ENCODE data around the gene FOXR1. TPM values are rescaled to one million over a fixed set of nuclear protein-coding genes. Genes with fewer than 3 reads are reported as not detected.
A peak's percentile ranks its signal among the peaks of the same experiment; 100 is the strongest.

FOXR1 gene
- total RNA-seq, 1 donor, result not detected

DNA sequence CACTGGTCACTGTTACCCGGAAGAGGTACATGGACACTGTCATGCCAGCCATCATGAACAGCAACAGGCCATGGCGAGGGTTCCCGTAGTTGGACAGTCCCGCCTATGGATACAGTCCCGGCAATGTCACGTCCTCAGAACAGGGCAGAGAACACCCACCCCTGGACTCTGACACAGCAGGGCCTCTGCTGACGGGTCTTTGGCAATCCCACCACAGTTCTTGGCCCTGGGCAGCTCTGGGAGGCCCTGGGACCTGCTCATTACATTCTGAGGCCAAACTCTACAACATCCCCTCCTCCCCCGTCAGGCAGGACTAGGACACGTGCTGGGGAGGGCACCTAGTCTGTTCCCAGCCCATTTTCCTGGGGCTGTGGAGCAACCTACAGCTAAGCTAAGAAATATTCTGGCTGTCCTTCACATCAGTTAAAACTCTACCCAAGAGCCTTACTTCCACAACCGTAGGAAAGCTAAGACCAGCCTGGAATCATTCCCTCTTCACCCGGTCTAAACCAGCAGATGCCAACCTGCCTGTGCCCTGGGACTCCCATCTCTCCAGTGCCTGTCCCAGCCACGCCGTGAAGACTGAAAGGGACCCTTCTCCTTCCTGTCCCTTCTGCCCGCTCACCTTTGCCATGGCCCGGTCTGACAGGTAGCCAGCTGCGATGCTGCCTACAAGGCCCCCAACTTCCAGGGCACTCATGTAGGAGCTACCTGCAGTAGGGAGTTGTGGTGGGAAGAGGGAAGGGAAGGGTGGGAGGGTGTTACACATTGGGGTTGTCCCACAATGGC, 54.6 kb downstream of the FOXR1 start:
- H3K4me3 ChIP-seq (ENCODE audit: low read depth, low read length), result no peak overlapping the region
- TF ChIP-seq, protein P1, sequence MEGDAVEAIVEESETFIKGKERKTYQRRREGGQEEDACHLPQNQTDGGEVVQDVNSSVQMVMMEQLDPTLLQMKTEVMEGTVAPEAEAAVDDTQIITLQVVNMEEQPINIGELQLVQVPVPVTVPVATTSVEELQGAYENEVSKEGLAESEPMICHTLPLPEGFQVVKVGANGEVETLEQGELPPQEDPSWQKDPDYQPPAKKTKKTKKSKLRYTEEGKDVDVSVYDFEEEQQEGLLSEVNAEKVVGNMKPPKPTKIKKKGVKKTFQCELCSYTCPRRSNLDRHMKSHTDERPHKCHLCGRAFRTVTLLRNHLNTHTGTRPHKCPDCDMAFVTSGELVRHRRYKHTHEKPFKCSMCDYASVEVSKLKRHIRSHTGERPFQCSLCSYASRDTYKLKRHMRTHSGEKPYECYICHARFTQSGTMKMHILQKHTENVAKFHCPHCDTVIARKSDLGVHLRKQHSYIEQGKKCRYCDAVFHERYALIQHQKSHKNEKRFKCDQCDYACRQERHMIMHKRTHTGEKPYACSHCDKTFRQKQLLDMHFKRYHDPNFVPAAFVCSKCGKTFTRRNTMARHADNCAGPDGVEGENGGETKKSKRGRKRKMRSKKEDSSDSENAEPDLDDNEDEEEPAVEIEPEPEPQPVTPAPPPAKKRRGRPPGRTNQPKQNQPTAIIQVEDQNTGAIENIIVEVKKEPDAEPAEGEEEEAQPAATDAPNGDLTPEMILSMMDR (IDR thresholded peaks at IDR 0.05; ENCODE audit: insufficient read depth, low read depth, low read length), result no peak

DNA sequence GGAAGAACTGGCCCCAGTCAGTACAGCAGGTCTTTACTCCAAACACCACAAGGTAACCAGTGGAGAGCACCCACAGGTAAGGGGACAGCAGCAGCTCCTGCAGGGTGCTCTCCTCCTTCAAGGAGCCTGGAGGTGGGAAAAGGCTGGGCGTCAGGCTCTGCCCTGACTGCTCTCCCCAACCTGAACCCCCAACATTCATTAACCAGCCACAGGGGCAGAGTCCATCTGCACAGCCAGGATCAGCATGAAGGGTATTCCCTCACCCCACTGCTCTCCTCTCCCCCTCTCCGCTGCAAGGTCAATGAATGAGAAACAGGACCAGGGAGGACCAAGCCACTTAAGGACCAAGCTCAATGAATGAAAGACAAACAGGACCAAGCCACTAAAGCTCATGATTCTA, 55.4 kb downstream of the FOXR1 start:
- no peak overlapping the region for H3K4me3 ChIP-seq (ENCODE audit: low read depth, low read length)
- no peak for DNase-seq (ENCODE audit: low read depth)
- TF ChIP-seq, protein P1 (IDR thresholded peaks at IDR 0.05; ENCODE audit: insufficient read depth, low read depth, low read length), result no peak

More for the DNA sequence above, 54.6 kb downstream of the FOXR1 start:
- no peak for DNase-seq (ENCODE audit: low read depth)

DNA sequence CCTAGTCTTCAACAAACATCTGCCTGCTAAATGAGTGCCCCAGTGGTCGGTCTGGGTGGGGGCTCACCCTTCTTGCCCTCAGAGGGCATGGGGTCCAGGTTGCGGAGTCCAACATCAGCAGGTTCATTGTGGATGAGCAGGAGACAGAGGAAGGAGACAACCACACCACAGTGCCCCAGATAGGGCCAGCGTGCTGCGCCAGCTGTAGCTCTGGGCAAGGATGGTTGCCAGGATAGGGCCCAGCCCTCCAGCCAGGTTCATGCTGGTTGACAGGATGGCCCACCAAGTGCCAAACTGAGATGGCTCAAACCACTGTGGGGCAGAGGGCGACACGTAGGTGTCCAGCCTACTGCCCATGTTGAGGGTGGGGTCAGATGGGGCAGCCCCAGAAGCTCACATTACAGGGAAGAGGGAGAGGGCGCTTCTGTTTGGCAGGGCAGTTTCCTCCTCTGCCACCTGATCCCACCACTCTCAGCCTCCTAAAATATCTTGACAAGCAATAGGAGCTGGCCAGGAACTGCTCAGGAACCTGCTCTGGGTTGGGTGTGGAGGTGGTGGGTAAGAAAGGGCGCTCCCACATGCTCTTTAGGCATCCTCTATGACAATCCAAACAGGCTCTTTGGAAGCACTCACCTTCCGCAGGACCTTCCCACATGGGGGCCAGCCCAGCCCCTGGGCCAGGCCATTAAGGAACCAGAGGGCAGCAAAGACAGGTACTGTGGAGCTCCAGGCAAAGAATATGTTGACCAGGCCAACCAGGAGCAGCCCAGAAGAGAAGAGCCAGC, 56.2 kb downstream of the FOXR1 start:
- no peak overlapping the region for H3K4me3 ChIP-seq (ENCODE audit: low read depth, low read length)
- TF ChIP-seq, protein P1 (IDR thresholded peaks at IDR 0.05; ENCODE audit: insufficient read depth, low read depth, low read length), result no peak
- DNase-seq (ENCODE audit: low read depth), result no peak

DNA sequence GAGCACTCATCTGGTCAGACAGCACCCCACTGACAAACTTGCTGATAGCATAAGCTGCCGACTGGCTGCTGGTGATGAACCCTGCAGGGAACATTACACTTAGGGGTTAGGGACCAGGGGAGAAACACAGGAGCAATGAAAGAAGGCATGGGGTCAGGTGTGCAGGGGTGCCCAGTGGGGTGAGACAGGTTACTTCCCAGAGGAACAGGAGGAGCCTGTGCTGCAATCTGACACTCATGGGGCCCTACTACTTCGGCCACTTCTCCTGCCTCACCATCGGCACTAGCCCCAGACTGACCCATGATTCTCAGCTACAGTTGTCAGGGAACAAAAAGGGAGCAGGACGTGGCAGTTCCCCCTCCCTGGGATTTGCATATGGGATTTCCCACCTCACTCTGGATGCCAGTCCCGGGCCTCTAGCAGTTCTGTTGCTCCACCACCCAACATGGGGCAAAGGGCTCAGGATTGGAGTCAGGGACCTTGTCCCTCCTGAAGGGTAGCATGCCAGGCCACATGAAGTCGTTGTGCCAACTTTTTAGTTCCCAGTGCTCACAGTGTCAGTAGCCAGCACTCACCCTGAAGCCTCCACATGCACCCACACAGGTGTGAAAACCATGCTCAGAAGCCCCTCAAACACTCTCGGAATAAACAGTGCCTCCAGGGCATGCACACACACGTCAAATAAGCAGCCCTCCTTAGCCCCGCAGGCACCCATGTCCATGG, 56.9 kb downstream of the FOXR1 start:
- no peak overlapping the region for H3K4me3 ChIP-seq (ENCODE audit: low read depth, low read length)
- TF ChIP-seq, protein P1 (IDR thresholded peaks at IDR 0.05; ENCODE audit: insufficient read depth, low read depth, low read length), result no peak
- no peak for DNase-seq (ENCODE audit: low read depth)

DNA sequence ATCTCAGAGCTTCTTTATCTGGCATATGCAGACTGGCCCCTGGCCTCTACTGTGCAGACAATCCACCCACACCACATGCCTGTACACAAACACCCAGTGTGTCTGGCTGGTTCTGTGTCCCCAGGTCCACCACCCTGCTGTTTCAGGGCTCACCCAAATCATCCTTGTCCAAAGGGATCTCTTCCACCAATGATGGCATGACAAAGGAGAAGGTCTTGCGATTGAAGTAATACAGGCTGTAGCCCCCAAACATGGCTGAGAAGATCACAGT, 57.4 kb downstream of the FOXR1 start:
- DNase-seq (ENCODE audit: low read depth), result no peak
- TF ChIP-seq, protein P1 (IDR thresholded peaks at IDR 0.05; ENCODE audit: insufficient read depth, low read depth, low read length), result no peak
- no peak overlapping the region for H3K4me3 ChIP-seq (ENCODE audit: low read depth, low read length)

DNA sequence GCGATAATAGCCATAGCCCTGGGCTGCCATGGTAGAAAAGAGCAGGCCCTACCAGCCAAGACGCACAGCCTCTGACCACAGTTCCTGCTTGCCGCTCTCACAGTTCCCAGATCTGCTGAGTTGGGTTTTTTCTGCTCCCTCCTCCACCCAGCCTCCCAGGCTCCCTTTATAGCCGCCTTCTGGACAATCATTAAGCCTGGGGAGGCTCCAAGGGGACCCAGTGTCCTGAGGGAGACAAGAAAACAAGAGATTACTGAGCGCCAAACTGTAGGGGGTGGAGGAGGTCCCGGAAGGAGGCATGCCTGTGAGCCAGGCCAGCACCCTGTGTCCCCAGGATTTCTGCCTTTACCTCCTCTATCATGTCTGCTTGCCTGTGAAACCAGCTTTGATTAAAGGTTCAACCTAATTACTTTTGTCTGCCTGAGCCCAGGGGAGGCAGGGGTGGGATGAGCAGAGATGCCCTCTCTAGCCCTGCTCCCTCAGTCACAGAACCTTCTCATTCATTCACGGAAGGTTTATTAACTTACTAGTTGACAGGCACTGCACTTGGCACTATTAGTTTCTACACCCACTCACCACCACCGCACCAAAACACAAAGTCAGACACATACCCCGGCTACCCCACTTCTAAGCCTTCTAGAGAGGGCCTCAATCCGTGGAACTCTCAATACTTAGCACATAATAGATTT, 57.9 kb downstream of the FOXR1 start:
- TF ChIP-seq, protein P1 (IDR thresholded peaks at IDR 0.05; ENCODE audit: insufficient read depth, low read depth, low read length), result no peak
- H3K4me3 ChIP-seq (ENCODE audit: low read depth, low read length), result peak overlapping the region; percentile 94
- no peak for DNase-seq (ENCODE audit: low read depth)
